Tibial nerve (tissue), 4 donors: ENCODE results near the gene PREX1. TPM values are rescaled to one million over a fixed set of nuclear protein-coding genes. Genes with fewer than 3 reads are reported as not detected.

Source experiments
- DNase-seq, 2 donors: peaks; one replicate each; pipeline ENCODE4 v3.0.0-alpha.2; 2019; ENCODE audit warnings: low spot score in 2 of 2
- H3K27ac ChIP-seq, 4 donors: fragments of 200-600 bp; sonication (generic) in 3 of 4; one replicate each; pipeline ENCODE4 v1.5.1; 2017 to 2019; ENCODE audit warnings: mild to moderate bottlenecking in 1 of 4
- H3K27me3 ChIP-seq, 2 donors: fragments of 200-600 bp; sonication (generic) in 1 of 2; one replicate each; pipeline versions ENCODE4 v1.5.1 to v1.6.0; 2017 to 2019
- H3K36me3 ChIP-seq, 3 donors: fragments of 200-600 bp; sonication (generic); one replicate each; pipeline ENCODE4 v1.5.1; 2018 to 2019
- H3K4me1 ChIP-seq, 4 donors: fragments of 200-600 bp; sonication (generic) in 3 of 4; one replicate each; pipeline ENCODE4 v1.5.1; 2017 to 2019
- H3K4me3 ChIP-seq, 4 donors: fragments of 200-600 bp; sonication (generic) in 3 of 4; one replicate each; pipeline ENCODE4 v1.5.1; 2017 to 2019; ENCODE audit warnings: mild to moderate bottlenecking in 1 of 4, moderate library complexity in 1 of 4
- H3K9me3 ChIP-seq, 4 donors: fragments of 200-600 bp; sonication (generic) in 3 of 4; one replicate each; pipeline ENCODE4 v1.5.1; 2017 to 2019
- EP300 ChIP-seq, 2 donors: sonication (generic); formaldehyde crosslinking; IDR thresholded peaks; one replicate each; pipeline ENCODE4 v1.6.1; 2017; ENCODE audit warnings: antibody characterized with exemption in 2 of 2, mild to moderate bottlenecking in 1 of 2
- POLR2A ChIP-seq, 2 donors: fragments of 450-650 bp; IDR thresholded peaks; one replicate each; pipeline ENCODE4 v1.6.1; 2017; ENCODE audit warnings: antibody characterized with exemption in 2 of 2, mild to moderate bottlenecking in 2 of 2, moderate library complexity in 2 of 2
- WGBS, 2 donors: methylation state at CpG; one replicate each; pipeline ENCODE4 v1.1.5; 2018; 5-methylcytosine and 5-hydroxymethylcytosine counted together
- total RNA-seq, 4 donors: library from RNA; depleted of rRNA; stranded (reverse); fragments of >200 nt; gene quantifications; one replicate each; pipeline ENCODE4 v1.1.0, GENCODE V29; 2016
- TF ChIP-seq, protein P1 (sequence below), 5 experiments: fragments of 200-600 bp in 3 of 5; fragments of 450-650 bp in 2 of 5; sonication (generic) in 3 of 5; IDR thresholded peaks; one replicate each; pipeline ENCODE4 v1.5.1; 2016 to 2019; ENCODE audit warnings: antibody characterized with exemption in 5 of 5, mild to moderate bottlenecking in 3 of 5, moderate library complexity in 2 of 5

PREX1 gene
- total RNA-seq, 4 donors from 2014 or later = 30.1 to 50.7 (median 32.5) TPM

DNA sequence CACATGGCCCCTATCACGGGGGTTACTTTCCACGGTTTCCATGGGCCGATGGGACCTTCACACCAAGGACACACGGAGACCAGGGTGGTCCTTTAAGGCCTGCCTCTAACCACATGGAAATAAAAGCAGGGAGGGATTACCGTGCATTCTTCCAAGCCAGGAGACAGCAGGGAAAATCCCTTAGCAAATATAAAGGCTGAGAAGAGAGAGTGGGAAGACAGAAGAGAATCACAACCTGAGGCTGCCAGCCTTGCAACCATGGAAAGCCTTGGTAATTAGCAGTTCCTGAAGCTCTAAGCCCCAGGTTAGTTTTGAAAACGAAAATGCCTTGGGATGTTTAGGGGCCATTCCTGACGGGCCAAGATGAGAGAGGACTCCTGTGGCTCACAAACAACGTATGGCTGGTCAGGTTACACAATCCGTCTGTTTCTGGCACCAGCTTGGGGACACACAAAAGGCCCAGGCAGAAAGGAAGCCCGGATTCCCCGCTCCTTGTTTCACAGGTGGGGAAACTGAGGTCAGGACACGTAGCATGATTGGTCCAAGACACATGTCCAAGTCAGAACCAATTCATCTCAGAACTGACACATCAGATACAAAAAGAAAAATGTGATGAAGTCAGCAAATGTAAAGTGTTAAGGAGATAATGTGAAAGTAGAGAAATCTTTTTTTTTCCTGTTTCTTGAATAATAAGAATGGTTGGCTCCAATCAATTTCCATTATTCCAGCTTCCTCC is 2.8 kb downstream of the PREX1 start:
- Histone ChIP-seq H3K4me1 (peaks cover 0 to 70% (median 40%) of the 10 kb centered on the region in 4 donors), H3K9me3 (no peaks in the 10 kb centered on the region), H3K4me3 (peak overlapping the region in 2 of 4 donors; percentile 79 to 80), H3K27ac (peak overlapping the region in 3 of 4 donors; percentile 77 to 86 (median 85)), H3K36me3 (no peaks in the 10 kb centered on the region), H3K27me3 (no peaks in the 10 kb centered on the region)
- no peak for TF ChIP-seq POLR2A (IDR thresholded peaks at IDR 0.05)
- TF ChIP-seq, protein P1, sequence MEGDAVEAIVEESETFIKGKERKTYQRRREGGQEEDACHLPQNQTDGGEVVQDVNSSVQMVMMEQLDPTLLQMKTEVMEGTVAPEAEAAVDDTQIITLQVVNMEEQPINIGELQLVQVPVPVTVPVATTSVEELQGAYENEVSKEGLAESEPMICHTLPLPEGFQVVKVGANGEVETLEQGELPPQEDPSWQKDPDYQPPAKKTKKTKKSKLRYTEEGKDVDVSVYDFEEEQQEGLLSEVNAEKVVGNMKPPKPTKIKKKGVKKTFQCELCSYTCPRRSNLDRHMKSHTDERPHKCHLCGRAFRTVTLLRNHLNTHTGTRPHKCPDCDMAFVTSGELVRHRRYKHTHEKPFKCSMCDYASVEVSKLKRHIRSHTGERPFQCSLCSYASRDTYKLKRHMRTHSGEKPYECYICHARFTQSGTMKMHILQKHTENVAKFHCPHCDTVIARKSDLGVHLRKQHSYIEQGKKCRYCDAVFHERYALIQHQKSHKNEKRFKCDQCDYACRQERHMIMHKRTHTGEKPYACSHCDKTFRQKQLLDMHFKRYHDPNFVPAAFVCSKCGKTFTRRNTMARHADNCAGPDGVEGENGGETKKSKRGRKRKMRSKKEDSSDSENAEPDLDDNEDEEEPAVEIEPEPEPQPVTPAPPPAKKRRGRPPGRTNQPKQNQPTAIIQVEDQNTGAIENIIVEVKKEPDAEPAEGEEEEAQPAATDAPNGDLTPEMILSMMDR (IDR thresholded peaks at IDR 0.05) = no peak
- no peak for TF ChIP-seq EP300 (IDR thresholded peaks at IDR 0.05)
- DNase-seq = no peak
- whole genome bisulfite sequencing, 2 donors = 40 to 45% methylated on average over 12 of the region's 12 CpGs

DNA sequence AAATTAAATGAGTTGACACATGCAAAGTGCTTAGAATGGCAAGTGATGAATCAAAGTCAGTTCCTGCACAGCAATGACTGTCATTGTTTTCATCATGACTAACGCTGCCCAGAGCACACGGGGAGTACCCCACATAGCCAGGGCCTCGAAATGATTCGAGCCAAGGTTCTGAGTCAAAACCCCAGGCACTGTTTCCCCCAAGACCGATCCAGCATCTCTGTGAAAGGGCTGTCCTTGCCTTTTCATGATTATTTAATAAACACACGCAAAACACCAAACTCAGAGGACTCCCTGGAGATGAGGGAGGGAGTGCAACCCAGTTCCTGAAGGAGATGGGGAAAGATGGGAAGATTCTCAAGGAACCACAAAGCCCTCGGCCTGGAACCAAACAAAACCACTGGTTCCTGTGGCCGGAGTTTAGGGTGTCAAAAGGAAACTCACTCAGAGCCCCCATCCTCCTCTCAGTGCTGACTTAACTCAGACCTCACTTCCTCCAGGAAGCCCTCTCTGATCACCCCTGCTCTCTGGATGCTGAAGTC is 3.8 kb downstream of the PREX1 start:
- peaks cover 0 to 78% (median 46%) of the 10 kb centered on the region in 4 donors for H3K4me1 ChIP-seq
- TF ChIP-seq POLR2A (IDR thresholded peaks at IDR 0.05) (no peak), EP300 (IDR thresholded peaks at IDR 0.05) (peak in 1 of 2 donors; percentile 60)
- TF ChIP-seq, protein P1 (IDR thresholded peaks at IDR 0.05) = no peak
- no peak overlapping the region for H3K4me3 ChIP-seq
- peak in 1 of 2 donors; percentile 15 for DNase-seq
- no peaks in the 10 kb centered on the region for H3K36me3 ChIP-seq
- H3K27me3 ChIP-seq = no peaks in the 10 kb centered on the region
- H3K27ac ChIP-seq = peak overlapping the region in 3 of 4 donors; percentile 77 to 86 (median 85)
- no peaks in the 10 kb centered on the region for H3K9me3 ChIP-seq
- WGBS, 2 donors = 34 to 45% methylated on average over 8 of the region's 8 CpGs

- TF ChIP-seq POLR2A (IDR thresholded peaks at IDR 0.05) (no peak), EP300 (IDR thresholded peaks at IDR 0.05) (no peak)
- TF ChIP-seq, protein P1 (IDR thresholded peaks at IDR 0.05) = no peak
- WGBS, 2 donors = 50 to 51% methylated on average over 7 of the region's 7 CpGs
- Histone ChIP-seq H3K36me3 (no peaks in the 10 kb centered on the region), H3K27ac (peak overlapping the region; percentile 32 to 86 (median 81)), H3K9me3 (no peaks in the 10 kb centered on the region), H3K27me3 (no peaks in the 10 kb centered on the region), H3K4me1 (peaks cover 0 to 79% (median 49%) of the 10 kb centered on the region in 4 donors), H3K4me3 (peak overlapping the region in 1 of 4 donors; percentile 23)
- no peak for DNase-seq
Measured at GRCh38 chr20:48823476-48823875, 4.3 kb downstream of the PREX1 start.

- WGBS, 2 donors = 13 to 20% methylated on average over 8 of the region's 8 CpGs
- H3K4me1 ChIP-seq = peaks cover 0 to 80% (median 52%) of the 10 kb centered on the region in 4 donors
Measured at GRCh38 chr20:48822879-48823385, 4.9 kb downstream of the PREX1 start.

More at GRCh38 chr20:48822879-48823385, 4.9 kb downstream of the PREX1 start:
- peak overlapping the region; percentile 32 to 86 (median 81) for H3K27ac ChIP-seq
- peak overlapping the region in 1 of 4 donors; percentile 23 for H3K4me3 ChIP-seq
- H3K9me3 ChIP-seq = no peaks in the 10 kb centered on the region
- no peaks in the 10 kb centered on the region for H3K27me3 ChIP-seq
- H3K36me3 ChIP-seq = no peaks in the 10 kb centered on the region
- DNase-seq = no peak
- no peak for TF ChIP-seq POLR2A (IDR thresholded peaks at IDR 0.05)
- TF ChIP-seq EP300 (IDR thresholded peaks at IDR 0.05) = peak in 1 of 2 donors; percentile 73
- TF ChIP-seq, protein P1 (IDR thresholded peaks at IDR 0.05) = no peak
